HUDEP-2 (cell line): ENCODE measurements around the gene ARHGEF37.
"Not testable (repeated sequence)": the region's sequence is repeated elsewhere in the genome, so short reads cannot be mapped to it uniquely, and the experiment has no call there.

Experiments used
- DNase-seq, 76 experiments: peaks; one replicate each; lab custom pipeline; 2025; ENCODE audit not compliant: unreplicated experiment in 76 of 76; lab: John Stamatoyannopoulos, UW

Gene ARHGEF37

GRCh38 chr5:149667829-149668330, 86.6 kb downstream of the ARHGEF37 start:
- DNase-seq = no peak

- DNase-seq = not testable (repeated sequence)
These were observed 88.0 kb downstream of the ARHGEF37 start for GRCh38 chr5:149669273-149669672.

GRCh38 chr5:149671544-149671943, 90.2 kb downstream of the ARHGEF37 start:
- DNase-seq = no peak

- DNase-seq = no peak
These were observed 91.6 kb downstream of the ARHGEF37 start for GRCh38 chr5:149672701-149673476.

- DNase-seq = no peak
These were observed 93.4 kb downstream of the ARHGEF37 start for GRCh38 chr5:149674686-149675085.

GRCh38 chr5:149675610-149676201, 94.4 kb downstream of the ARHGEF37 start:
- DNase-seq = no peak

- no peak for DNase-seq
These were observed 96.4 kb downstream of the ARHGEF37 start for GRCh38 chr5:149677731-149678130.

- no peak for DNase-seq
These were observed 98.8 kb downstream of the ARHGEF37 start for GRCh38 chr5:149679876-149680809.

GRCh38 chr5:149680810-149681221, 99.5 kb downstream of the ARHGEF37 start:
- no peak for DNase-seq

- DNase-seq = no peak
These were observed 100.0 kb downstream of the ARHGEF37 start for GRCh38 chr5:149681252-149681651.

GRCh38 chr5:149681922-149682321, 100.6 kb downstream of the ARHGEF37 start:
- no peak for DNase-seq

- DNase-seq = no peak
These were observed 101.3 kb downstream of the ARHGEF37 start for GRCh38 chr5:149682532-149683075.

- DNase-seq = no peak
These were observed 102.7 kb downstream of the ARHGEF37 start for GRCh38 chr5:149683964-149684363.

- DNase-seq = no peak
These were observed 103.1 kb downstream of the ARHGEF37 start for GRCh38 chr5:149684371-149684770.
